Fibroblast of mammary gland (primary cell): ENCODE results near the gene TMEM163.

Experiments used
- DNase-seq: peaks from one replicate; pipeline ENCODE4 v3.0.0-alpha.2; 2010; ENCODE audit warnings: low read depth
- H3K4me3 ChIP-seq: 2 replicates; pipeline ENCODE4 v1.5.1; 2011; ENCODE audit warnings: low read depth, mild to moderate bottlenecking, low read length, moderate library complexity; ENCODE audit not compliant: control insufficient read depth
- CTCF ChIP-seq: conservative IDR thresholded peaks from 2 replicates; pipeline ENCODE4 v1.5.1; 2011; ENCODE audit warnings: low read depth, low read length, inconsistent platforms; ENCODE audit not compliant: control insufficient read depth, insufficient read depth

TMEM163 gene

DNA sequence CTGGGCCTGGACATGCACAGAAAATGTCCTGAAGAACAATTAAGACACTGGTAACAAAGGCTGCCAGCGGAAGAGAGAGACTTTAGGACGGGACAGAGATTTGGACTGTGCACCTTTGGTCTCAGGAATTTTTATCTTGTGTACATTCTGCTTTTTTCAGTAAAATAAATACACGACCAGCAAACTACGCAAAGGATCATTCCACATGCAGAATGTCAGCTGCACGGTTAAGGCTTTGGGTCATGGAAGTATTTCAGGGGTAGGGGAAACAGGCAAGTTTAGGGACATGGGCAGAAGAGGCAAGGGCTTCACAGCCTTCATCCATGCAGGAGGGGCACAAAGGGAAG, 11.5 kb downstream of the TMEM163 start:
- H3K4me3 ChIP-seq: no peak overlapping the region
- TF ChIP-seq CTCF: no peak
- DNase-seq: no peak

DNA sequence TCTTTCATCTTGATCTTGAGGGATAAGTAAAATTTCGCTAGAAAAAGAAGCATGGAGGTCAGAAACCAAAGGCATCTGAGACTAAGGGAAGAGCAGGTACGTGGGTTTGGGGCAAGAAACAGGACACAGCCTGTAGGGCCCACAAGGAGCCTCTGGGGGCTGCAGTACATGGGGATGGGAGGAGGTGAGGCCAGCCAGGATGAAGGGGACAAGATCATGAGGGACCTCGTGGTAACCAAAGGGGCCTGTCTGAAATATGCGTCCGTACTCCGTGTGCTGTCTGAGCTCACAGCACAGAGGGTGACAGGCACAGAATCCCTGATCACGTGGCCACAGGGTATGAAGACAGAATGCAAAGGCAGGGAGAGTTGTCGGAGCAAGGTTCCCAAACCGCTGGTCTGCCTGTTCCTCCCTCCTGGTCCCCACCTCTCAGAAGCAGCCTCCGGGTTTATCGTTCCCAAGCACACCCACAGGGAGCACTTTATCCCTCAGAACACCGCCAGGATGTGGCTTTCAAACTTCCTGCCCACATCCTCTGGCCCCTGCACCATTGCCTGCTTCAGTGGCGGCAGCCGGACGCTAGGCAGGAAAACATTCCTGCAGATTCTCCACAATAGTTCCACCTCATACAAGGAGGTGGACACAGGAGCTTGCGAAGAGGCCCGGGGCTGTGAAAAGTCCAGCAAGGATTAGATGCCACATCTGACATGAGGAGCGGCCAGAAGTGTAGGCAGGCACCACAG, 12.0 kb downstream of the TMEM163 start:
- no peak overlapping the region for H3K4me3 ChIP-seq
- no peak for TF ChIP-seq CTCF
- no peak for DNase-seq

- TF ChIP-seq CTCF: no peak
- no peak for DNase-seq
- H3K4me3 ChIP-seq: no peak overlapping the region
Measured at GRCh38 chr2:134705861-134706586, 12.8 kb downstream of the TMEM163 start.

- no peak for DNase-seq
- TF ChIP-seq CTCF: no peak
- H3K4me3 ChIP-seq: no peak overlapping the region
Measured at GRCh38 chr2:134704173-134704572, 14.6 kb downstream of the TMEM163 start.

DNA sequence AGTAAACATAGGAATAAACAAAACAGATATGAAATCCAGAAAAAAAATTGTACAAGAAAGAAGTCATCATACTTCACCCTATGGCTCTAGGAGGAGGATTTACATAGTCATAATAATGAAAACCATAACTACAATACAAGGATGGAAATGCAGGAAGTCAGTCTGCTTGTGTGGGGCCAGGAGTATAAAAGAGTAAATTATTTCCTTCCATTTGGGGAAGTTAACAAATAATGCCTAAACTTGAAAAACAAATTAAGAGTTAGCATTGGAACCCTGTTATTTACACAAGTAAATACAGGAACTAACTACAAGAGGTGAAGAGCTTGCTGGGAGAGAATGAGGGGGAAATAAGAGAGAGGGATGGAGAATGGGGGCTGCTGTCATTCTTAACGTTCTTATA, 15.4 kb downstream of the TMEM163 start:
- no peak for DNase-seq
- H3K4me3 ChIP-seq: no peak overlapping the region

GRCh38 chr2:134700730-134701129, 18.1 kb downstream of the TMEM163 start:
- H3K4me3 ChIP-seq: no peak overlapping the region
- DNase-seq: no peak
- no peak for TF ChIP-seq CTCF

More for the DNA sequence above, 15.4 kb downstream of the TMEM163 start:
- no peak for TF ChIP-seq CTCF

GRCh38 chr2:134694411-134694810, 24.4 kb downstream of the TMEM163 start:
- no peak for TF ChIP-seq CTCF
- no peak overlapping the region for H3K4me3 ChIP-seq
- no peak for DNase-seq
